SK-N-SH (cell line): ENCODE results near the gene ACSBG1. TPM values are rescaled to one million over a fixed set of nuclear protein-coding genes. Genes with fewer than 3 reads are reported as not detected.

Experiments
- CTCF ChIA-PET: fragments of 300-600, 350-600 bp; formaldehyde crosslinking; extraction: SDS; loops from one replicate; lab custom pipeline; 2021; lab: Yijun Ruan, JAX
- POLR2A ChIA-PET: fragments of 350-600 bp; sonication (Branson Sonifier 250); formaldehyde crosslinking; extraction: SDS; loops from one replicate; lab custom pipeline; 2020; ENCODE audit warnings: antibody characterized with exemption, inconsistent platforms; lab: Yijun Ruan, JAX
- DNase-seq: peaks from one replicate; pipeline ENCODE4 v3.0.0; 2012
- H2AFZ ChIP-seq: fragments of 200-600 bp; sonication (generic); 2 replicates; pipeline ENCODE4 v1.8.1; 2016; ENCODE audit warnings: antibody characterized with exemption, mild to moderate bottlenecking, low read depth
- H3F3A ChIP-seq: fragments of 200-600 bp; sonication (generic); replicated peaks from 2 replicates; pipeline ENCODE3; 2016; ENCODE audit warnings: antibody characterized with exemption, mild to moderate bottlenecking; ENCODE audit not compliant: insufficient read depth
- H3K27ac ChIP-seq, 2 experiments: fragments of 200-500 bp in 1 of 2; fragments of 200-600 bp in 1 of 2; sonication (Bioruptor generic) in 1 of 2; sonication (generic), shearing (Covaris generic) in 1 of 2; 2 replicates each; pipeline versions ENCODE4 v1.5.1 to v1.6.1; 2014 to 2016; ENCODE audit warnings: low read depth in 2 of 2, inconsistent platforms in 1 of 2, low read length in 1 of 2, mild to moderate bottlenecking in 1 of 2, mixed read lengths in 1 of 2
- H3K27me3 ChIP-seq: fragments of 200-600 bp; sonication (generic), shearing (Covaris generic); 2 replicates; pipeline ENCODE4 v1.6.1; 2016; ENCODE audit warnings: mixed run types; ENCODE audit not compliant: insufficient read depth
- H3K36me3 ChIP-seq, 2 experiments: fragments of 200-500 bp in 1 of 2; fragments of 200-600 bp in 1 of 2; sonication (Bioruptor generic) in 1 of 2; sonication (generic) in 1 of 2; replicated peaks in 1 of 2; 2 replicates each; pipeline versions ENCODE3 to v1.5.1; 2014 to 2016; ENCODE audit warnings: low read length in 1 of 2, mild to moderate bottlenecking in 1 of 2; ENCODE audit not compliant: insufficient read depth in 2 of 2, control insufficient read depth in 1 of 2
- H3K4me1 ChIP-seq, 2 experiments: fragments of 200-500 bp in 1 of 2; fragments of 200-600 bp in 1 of 2; sonication (Bioruptor generic) in 1 of 2; sonication (generic), shearing (Covaris generic) in 1 of 2; 2 replicates each; pipeline versions ENCODE4 v1.5.1 to v1.6.1; 2014 to 2016; ENCODE audit warnings: low read depth in 1 of 2, low read length in 1 of 2, mixed run types in 1 of 2; ENCODE audit not compliant: insufficient read depth in 2 of 2, control insufficient read depth in 1 of 2
- H3K4me2 ChIP-seq: fragments of 200-600 bp; sonication (generic), shearing (Covaris generic); 2 replicates; pipeline ENCODE4 v1.6.1; 2017; ENCODE audit warnings: mixed run types
- H3K4me3 ChIP-seq, 2 experiments: fragments of 200-500 bp in 1 of 2; fragments of 200-600 bp in 1 of 2; sonication (Bioruptor generic) in 1 of 2; sonication (generic), shearing (Covaris generic) in 1 of 2; 2 replicates each; pipeline versions ENCODE4 v1.5.1 to v1.8.1; 2014 to 2016; ENCODE audit warnings: low read depth in 2 of 2, inconsistent platforms in 1 of 2, low read length in 1 of 2, mild to moderate bottlenecking in 1 of 2, mixed read lengths in 1 of 2, moderate library complexity in 1 of 2
- H3K79me2 ChIP-seq: fragments of 200-600 bp; sonication (generic); 2 replicates; pipeline ENCODE4 v1.8.1; 2017; ENCODE audit warnings: mild to moderate bottlenecking; ENCODE audit not compliant: insufficient read depth
- H3K9ac ChIP-seq: fragments of 200-600 bp; sonication (generic); 2 replicates; pipeline ENCODE4 v1.6.1; 2017; ENCODE audit warnings: mixed run types
- H3K9me2 ChIP-seq: fragments of 200-600 bp; sonication (generic); 2 replicates; pipeline ENCODE4 v1.6.1; 2017; ENCODE audit warnings: mixed run types
- H3K9me3 ChIP-seq: fragments of 200-600 bp; sonication (generic); 2 replicates; pipeline ENCODE4 v1.6.1; 2017; ENCODE audit warnings: mixed run types, mild to moderate bottlenecking, moderate library complexity
- H4K20me1 ChIP-seq: fragments of 200-600 bp; sonication (generic); 2 replicates; pipeline ENCODE4 v1.6.1; 2017; ENCODE audit warnings: mild to moderate bottlenecking, mixed run types; ENCODE audit not compliant: insufficient read depth
- ELF1 ChIP-seq: IDR thresholded peaks from 2 replicates; pipeline ENCODE4 v1.4.0; 2012
- EZH2phosphoT487 ChIP-seq: fragments of 200-600 bp; sonication (generic); IDR thresholded peaks from 2 replicates; pipeline ENCODE4 v1.6.1; 2017; ENCODE audit warnings: low read depth, mixed run types, mild to moderate bottlenecking, antibody characterized with exemption, moderate library complexity, borderline replicate concordance
- FOSL2 ChIP-seq: IDR thresholded peaks from 2 replicates; pipeline ENCODE4 v1.4.0; 2012; ENCODE audit warnings: low read depth, mild to moderate bottlenecking, moderate library complexity, borderline replicate concordance
- JUND ChIP-seq: IDR thresholded peaks from 2 replicates; pipeline ENCODE4 v1.4.0; 2012
- MEF2A ChIP-seq: IDR thresholded peaks from 2 replicates; pipeline ENCODE4 v1.4.0; 2012; ENCODE audit warnings: low read depth, borderline replicate concordance
- MXI1 ChIP-seq: IDR thresholded peaks from 2 replicates; pipeline ENCODE4 v1.6.1; 2012; ENCODE audit warnings: mild to moderate bottlenecking, low read depth, low read length, improper control_type of control experiment
- RXRA ChIP-seq: IDR thresholded peaks from 2 replicates; pipeline ENCODE4 v1.4.0; 2012; ENCODE audit warnings: low read depth, mild to moderate bottlenecking, borderline replicate concordance
- SMC3 ChIP-seq: IDR thresholded peaks from 2 replicates; pipeline ENCODE4 v1.6.1; 2012; ENCODE audit warnings: low read depth, low read length, improper control_type of control experiment
- TEAD4 ChIP-seq: IDR thresholded peaks from 2 replicates; pipeline ENCODE4 v1.4.0; 2012; ENCODE audit warnings: mild to moderate bottlenecking, borderline replicate concordance; ENCODE audit not compliant: insufficient read depth
- YY1 ChIP-seq: IDR thresholded peaks from 2 replicates; pipeline ENCODE4 v1.4.0; 2012; ENCODE audit warnings: low read depth, mild to moderate bottlenecking
- WGBS: methylation state at CpG from one replicate; pipeline ENCODE4 v1.1.6; 2017; ENCODE audit warnings: low lambda C conversion rate; 5-methylcytosine and 5-hydroxymethylcytosine counted together
- polyA plus RNA-seq, 3 experiments: library from polyadenylated mRNA; depleted of rRNA; stranded (reverse); fragments of >200 nt; gene quantifications; 2 replicates each; pipeline ENCODE4 v1.2.3, GENCODE V29; 2012
- TF ChIP-seq, protein P1 (sequence below): fragments of 200-600 bp; sonication (generic); IDR thresholded peaks from 2 replicates; pipeline ENCODE4 v1.6.1; 2017; ENCODE audit warnings: antibody characterized with exemption, mild to moderate bottlenecking, moderate library complexity

ACSBG1 gene
- polyA plus RNA-seq, 1 of the 3 experiments (the other 2 are of a cell fraction), result under 0.01 TPM

DNA sequence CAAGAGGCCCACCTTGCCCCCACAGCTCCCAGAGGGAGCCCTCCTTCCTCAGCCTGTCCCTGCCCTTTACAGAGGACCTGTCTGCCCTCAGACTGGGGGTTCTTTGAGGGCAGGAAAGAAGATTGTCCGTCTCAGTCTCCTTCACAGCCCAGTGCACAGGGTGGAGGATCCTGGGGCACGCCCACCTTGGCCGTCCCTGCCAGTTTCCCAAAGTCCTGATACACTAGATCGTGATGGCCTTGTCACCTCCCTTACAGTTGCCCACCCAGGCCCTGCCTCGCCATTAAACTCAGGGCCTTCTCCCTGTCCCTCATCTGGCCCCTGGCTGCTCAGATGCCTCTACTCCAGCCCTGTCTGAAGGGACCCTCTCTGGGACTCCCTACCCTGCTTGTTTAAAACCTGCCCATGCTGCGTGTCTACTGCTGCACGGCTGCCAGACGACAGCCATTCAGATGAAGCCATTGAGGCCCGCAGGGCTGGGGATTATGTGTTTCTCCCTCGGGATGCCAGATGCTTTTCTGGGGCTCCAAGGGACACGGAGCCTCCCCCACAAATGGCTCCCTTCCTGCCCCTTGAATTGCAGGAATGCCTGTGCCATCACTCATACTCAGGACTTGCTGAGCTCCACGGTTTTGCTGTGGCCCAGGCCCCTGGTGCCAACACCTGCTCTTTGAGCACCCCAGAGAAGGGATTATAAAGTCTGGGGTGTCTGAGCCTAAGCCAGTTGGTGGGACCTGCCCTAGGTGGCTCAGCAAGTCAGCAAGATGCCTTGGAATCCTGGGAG is 27.8 kb downstream of the ACSBG1 start:
- Histone ChIP-seq H3F3A (no peaks in the 10 kb centered on the region), H2AFZ (no peak overlapping the region), H3K27me3 (0 out of 2 replicates have a peak, but pooled peaks cover 3% of the 10 kb centered on the region), H4K20me1 (no peaks in the 10 kb centered on the region), H3K9me3 (no peaks in the 10 kb centered on the region), H3K79me2 (no peaks in the 10 kb centered on the region), H3K27ac (no peak overlapping the region), H3K9ac (no peak overlapping the region), H3K4me3 (no peak overlapping the region), H3K4me2 (no peak overlapping the region), H3K36me3 (no peaks in the 10 kb centered on the region), H3K4me1 (peaks cover 11 to 22% of the 10 kb centered on the region in 2 experiments; a peak in 3 of 4 replicates), H3K9me2 (no peaks in the 10 kb centered on the region)
- no peak for DNase-seq
- POLR2A ChIA-PET, result no interaction called here
- CTCF ChIA-PET, result interaction anchor here (8.2 kb wide), 1 partner anchor 12 kb away, joined by 68 read pairs; no protein-coding TSS in a partner anchor
- TF ChIP-seq, protein P1, sequence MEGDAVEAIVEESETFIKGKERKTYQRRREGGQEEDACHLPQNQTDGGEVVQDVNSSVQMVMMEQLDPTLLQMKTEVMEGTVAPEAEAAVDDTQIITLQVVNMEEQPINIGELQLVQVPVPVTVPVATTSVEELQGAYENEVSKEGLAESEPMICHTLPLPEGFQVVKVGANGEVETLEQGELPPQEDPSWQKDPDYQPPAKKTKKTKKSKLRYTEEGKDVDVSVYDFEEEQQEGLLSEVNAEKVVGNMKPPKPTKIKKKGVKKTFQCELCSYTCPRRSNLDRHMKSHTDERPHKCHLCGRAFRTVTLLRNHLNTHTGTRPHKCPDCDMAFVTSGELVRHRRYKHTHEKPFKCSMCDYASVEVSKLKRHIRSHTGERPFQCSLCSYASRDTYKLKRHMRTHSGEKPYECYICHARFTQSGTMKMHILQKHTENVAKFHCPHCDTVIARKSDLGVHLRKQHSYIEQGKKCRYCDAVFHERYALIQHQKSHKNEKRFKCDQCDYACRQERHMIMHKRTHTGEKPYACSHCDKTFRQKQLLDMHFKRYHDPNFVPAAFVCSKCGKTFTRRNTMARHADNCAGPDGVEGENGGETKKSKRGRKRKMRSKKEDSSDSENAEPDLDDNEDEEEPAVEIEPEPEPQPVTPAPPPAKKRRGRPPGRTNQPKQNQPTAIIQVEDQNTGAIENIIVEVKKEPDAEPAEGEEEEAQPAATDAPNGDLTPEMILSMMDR, result no peak
- TF ChIP-seq YY1 (no peak), TEAD4 (0 out of 2 replicates have a peak, but pooled peaks have one; percentile 36), MXI1 (no peak), SMC3 (no peak), ELF1 (no peak), JUND (no peak), FOSL2 (peak; percentile 10; the same call in 1 of the 2 replicates)
- WGBS, result 54% methylated on average over 2 of the region's 12 CpGs

GRCh38 chr15:78205856-78206255 is 28.5 kb downstream of the ACSBG1 start:
- Histone ChIP-seq H3K27ac (no peak overlapping the region), H3K27me3 (0 out of 2 replicates have a peak, but pooled peaks cover 8% of the 10 kb centered on the region), H3K4me1 (peaks cover 11 to 22% of the 10 kb centered on the region in 2 experiments; a peak in 3 of 4 replicates), H3F3A (no peaks in the 10 kb centered on the region), H3K9me3 (no peaks in the 10 kb centered on the region), H3K4me2 (no peak overlapping the region), H3K9ac (no peak overlapping the region), H3K4me3 (no peak overlapping the region), H3K9me2 (no peaks in the 10 kb centered on the region), H3K36me3 (no peaks in the 10 kb centered on the region), H4K20me1 (no peaks in the 10 kb centered on the region), H2AFZ (no peak overlapping the region), H3K79me2 (no peaks in the 10 kb centered on the region)
- no peak for DNase-seq
- no peak for TF ChIP-seq MEF2A
- no peak for TF ChIP-seq EZH2phosphoT487
- no peak for TF ChIP-seq RXRA
- WGBS, result 100% methylated on average over 2 of the region's 10 CpGs
- CTCF ChIA-PET, result interaction anchor here (1.0 to 8.2 kb wide), 8 partner anchors 11 to 247 kb away, joined by 3 to 68 read pairs (median 5); partner anchors contain the start of gene CIB2
- POLR2A ChIA-PET, result interaction anchor here (0.5 kb wide), 1 partner anchor 94 kb away, joined by 5 read pairs; the partner anchor contains the start of gene SKIC8
